Progenitor cell of endocrine pancreas (in vitro differentiated cells): ENCODE data around the gene GATM. TPM values are rescaled to one million over a fixed set of nuclear protein-coding genes. Genes with fewer than 3 reads are reported as not detected.

Experiments used
- DNase-seq: peaks from one replicate; pipeline ENCODE4 v3.0.0; 2021; ENCODE audit warnings: low spot score; ENCODE audit not compliant: unreplicated experiment
- H3K27ac Mint-ChIP-seq: 2 replicates; pipeline ENCODE4 v1.8.0; 2021; ENCODE audit warnings: mild to moderate bottlenecking, moderate library complexity, mixed read lengths
- H3K27me3 Mint-ChIP-seq: 2 replicates; pipeline ENCODE4 v1.8.0; 2021; ENCODE audit warnings: mixed read lengths
- H3K36me3 Mint-ChIP-seq: 2 replicates; pipeline ENCODE4 v1.8.0; 2022; ENCODE audit warnings: mixed read lengths; ENCODE audit not compliant: insufficient read depth
- H3K4me1 Mint-ChIP-seq: 2 replicates; pipeline ENCODE4 v1.8.0; 2021; ENCODE audit warnings: low read depth, mixed read lengths
- H3K4me3 Mint-ChIP-seq: 2 replicates; pipeline ENCODE4 v1.8.0; 2021; ENCODE audit warnings: low read depth, mild to moderate bottlenecking, moderate library complexity, mixed read lengths
- H3K9me3 Mint-ChIP-seq: 2 replicates; pipeline ENCODE4 v1.8.0; 2021; ENCODE audit warnings: low read depth, mixed read lengths
- CTCF ChIP-seq: fragments of 200-600 bp; sonication (generic); IDR thresholded peaks from one replicate; pipeline ENCODE4 v1.5.0; 2021; ENCODE audit warnings: antibody characterized with exemption, mild to moderate bottlenecking; ENCODE audit not compliant: unreplicated experiment
- total RNA-seq: library from RNA; stranded (reverse); gene quantifications from 2 replicates; pipeline ENCODE4 v1.2.1, GENCODE V29; 2021

The GATM gene
- total RNA-seq, 1 donor from 2014 or later: 64.1 TPM

GRCh38 chr15:45351227-45351626, 27.1 kb downstream of the GATM start:
- H3K36me3 Mint-ChIP-seq: no peaks in the 10 kb centered on the region
- H3K4me1 Mint-ChIP-seq: peaks cover 26% of the 10 kb centered on the region
- H3K9me3 Mint-ChIP-seq: no peaks in the 10 kb centered on the region
- no peak overlapping the region for H3K27ac Mint-ChIP-seq
- TF ChIP-seq CTCF: no peak
- no peak overlapping the region for H3K4me3 Mint-ChIP-seq
- DNase-seq: no peak
- peaks cover 12% of the 10 kb centered on the region for H3K27me3 Mint-ChIP-seq

- no peak overlapping the region for H3K27ac Mint-ChIP-seq
- no peak for TF ChIP-seq CTCF
- no peak overlapping the region for H3K4me3 Mint-ChIP-seq
- H3K9me3 Mint-ChIP-seq: no peaks in the 10 kb centered on the region
- H3K36me3 Mint-ChIP-seq: no peaks in the 10 kb centered on the region
- H3K27me3 Mint-ChIP-seq: peaks cover 12% of the 10 kb centered on the region
- peaks cover 23% of the 10 kb centered on the region for H3K4me1 Mint-ChIP-seq
- DNase-seq: no peak
Observed at GRCh38 chr15:45349623-45350022, 28.7 kb downstream of the GATM start.

- H3K9me3 Mint-ChIP-seq: no peaks in the 10 kb centered on the region
- H3K36me3 Mint-ChIP-seq: no peaks in the 10 kb centered on the region
- no peak overlapping the region for H3K4me3 Mint-ChIP-seq
- DNase-seq: no peak
- no peak for TF ChIP-seq CTCF
- peaks cover 26% of the 10 kb centered on the region for H3K4me1 Mint-ChIP-seq
- peak overlapping the region; percentile 6 for H3K27ac Mint-ChIP-seq
- H3K27me3 Mint-ChIP-seq: peaks cover 12% of the 10 kb centered on the region
Observed at GRCh38 chr15:45347989-45348388, 30.4 kb downstream of the GATM start.

GRCh38 chr15:45347033-45347432, 31.3 kb downstream of the GATM start:
- Mint-ChIP-seq H3K4me1 (peaks cover 29% of the 10 kb centered on the region), H3K27ac (no peak overlapping the region), H3K4me3 (no peak overlapping the region), H3K36me3 (no peaks in the 10 kb centered on the region), H3K9me3 (no peaks in the 10 kb centered on the region), H3K27me3 (peaks cover 12% of the 10 kb centered on the region)
- TF ChIP-seq CTCF: no peak
- DNase-seq: no peak

- DNase-seq: no peak
- Mint-ChIP-seq H3K27me3 (peaks cover 12% of the 10 kb centered on the region), H3K27ac (no peak overlapping the region), H3K9me3 (no peaks in the 10 kb centered on the region), H3K4me1 (peaks cover 35% of the 10 kb centered on the region), H3K4me3 (no peak overlapping the region), H3K36me3 (no peaks in the 10 kb centered on the region)
- no peak for TF ChIP-seq CTCF
Observed at GRCh38 chr15:45346381-45346780, 32.0 kb downstream of the GATM start.
